SK-N-SH treated with all-trans-retinoic acid at 6 μM for 48 hours (cell line): Measurements from ENCODE around the gene SEBOX.

Source experiments
- ATAC-seq: fragments of 200-7000 bp; cut with Tn5 transposase; 3 replicates; pipeline ENCODE4 v1.9.1; 2020; ENCODE audit warnings: mild to moderate bottlenecking, moderate library complexity
- ARNTL ChIP-seq: fragments of 450-650 bp; formaldehyde crosslinking; IDR thresholded peaks from 2 replicates; pipeline ENCODE4 v1.5.0; 2020; ENCODE audit warnings: low read depth, mild to moderate bottlenecking, moderate library complexity, borderline replicate concordance
- BACH2 ChIP-seq: fragments of 250-450 bp; sonication (Bioruptor Pico); IDR thresholded peaks from 2 replicates; pipeline ENCODE4 v1.9.0; 2021; ENCODE audit warnings: mild to moderate bottlenecking, borderline replicate concordance
- CSDC2 ChIP-seq: fragments of 250-450 bp; sonication (Bioruptor Pico); IDR thresholded peaks from 2 replicates; pipeline ENCODE4 v1.5.0; 2020; ENCODE audit warnings: mild to moderate bottlenecking, moderate library complexity
- ESRRG ChIP-seq: fragments of 250-450 bp; sonication (Bioruptor Pico); IDR thresholded peaks from 2 replicates; pipeline ENCODE4 v1.6.1; 2021; ENCODE audit warnings: mild to moderate bottlenecking
- GLIS3 ChIP-seq: fragments of 250-450 bp; sonication (Bioruptor Pico); IDR thresholded peaks from 2 replicates; pipeline ENCODE4 v1.5.0; 2020; ENCODE audit warnings: mild to moderate bottlenecking, moderate library complexity
- ISL1 ChIP-seq: fragments of 250-450 bp; sonication (Bioruptor Pico); IDR thresholded peaks from 2 replicates; pipeline ENCODE4 v2.1.2; 2022; ENCODE audit warnings: mild to moderate bottlenecking, moderate library complexity
- OSR1 ChIP-seq: fragments of 250-450 bp; sonication (Bioruptor Pico); IDR thresholded peaks from 2 replicates; pipeline ENCODE4 v1.8.0; 2022; ENCODE audit warnings: moderate library complexity, mild to moderate bottlenecking, inconsistent platforms
- PATZ1 ChIP-seq: fragments of 250-450 bp; sonication (Bioruptor Pico); IDR thresholded peaks from 2 replicates; pipeline ENCODE4 v1.8.0; 2020; ENCODE audit warnings: mild to moderate bottlenecking, moderate library complexity, borderline replicate concordance
- PPARA ChIP-seq: fragments of 250-450 bp; sonication (Bioruptor Pico); IDR thresholded peaks from 2 replicates; pipeline ENCODE4 v1.5.0; 2020; ENCODE audit warnings: mild to moderate bottlenecking, borderline replicate concordance
- RARB ChIP-seq: fragments of 250-450 bp; sonication (Bioruptor Pico); IDR thresholded peaks from 2 replicates; pipeline ENCODE4 v1.8.0; 2021; ENCODE audit warnings: mild to moderate bottlenecking, moderate library complexity
- SNAI2 ChIP-seq: fragments of 250-450 bp; sonication (Bioruptor Pico); IDR thresholded peaks from 2 replicates; pipeline ENCODE4 v1.5.0; 2020; ENCODE audit warnings: mild to moderate bottlenecking, moderate library complexity
- TCF4 ChIP-seq: fragments of 250-450 bp; sonication (Bioruptor Pico); IDR thresholded peaks from 2 replicates; pipeline ENCODE4 v1.8.0; 2021; ENCODE audit warnings: mild to moderate bottlenecking, moderate library complexity, borderline replicate concordance
- TOX ChIP-seq: fragments of 250-450 bp; sonication (Bioruptor Pico); IDR thresholded peaks from 2 replicates; pipeline ENCODE4 v1.8.0; 2021; ENCODE audit warnings: mild to moderate bottlenecking, moderate library complexity, borderline replicate concordance
- ZC3H10 ChIP-seq: fragments of 250-450 bp; sonication (Bioruptor Pico); IDR thresholded peaks from 2 replicates; pipeline ENCODE4 v1.5.1; 2021; ENCODE audit warnings: mild to moderate bottlenecking, moderate library complexity
- ZFP3 ChIP-seq: fragments of 250-450 bp; sonication (Bioruptor Pico); IDR thresholded peaks from 2 replicates; pipeline ENCODE4 v1.5.0; 2020; ENCODE audit warnings: mild to moderate bottlenecking, moderate library complexity
- ZFP30 ChIP-seq: fragments of 450-650 bp; formaldehyde crosslinking; IDR thresholded peaks from 2 replicates; pipeline ENCODE4 v1.5.0; 2022; ENCODE audit warnings: mild to moderate bottlenecking, moderate library complexity
- ZNF565 ChIP-seq: fragments of 450-650 bp; formaldehyde crosslinking; conservative IDR thresholded peaks from 2 replicates; pipeline ENCODE4 v1.5.0; 2020; ENCODE audit warnings: low read depth, mild to moderate bottlenecking, moderate library complexity
- ZNF70 ChIP-seq: fragments of 450-650 bp; formaldehyde crosslinking; IDR thresholded peaks from 2 replicates; pipeline ENCODE4 v1.5.0; 2020; ENCODE audit warnings: mild to moderate bottlenecking, moderate library complexity
- ZNF8 ChIP-seq: fragments of 450-650 bp; formaldehyde crosslinking; IDR thresholded peaks from 2 replicates; pipeline ENCODE4 v1.5.0; 2020; ENCODE audit warnings: mild to moderate bottlenecking, moderate library complexity
- TF ChIP-seq, protein P1 (sequence below): fragments of 250-450 bp; sonication (Bioruptor Pico); IDR thresholded peaks from 2 replicates; pipeline ENCODE4 v1.5.1; 2020; ENCODE audit warnings: low read depth, mild to moderate bottlenecking, moderate library complexity
- TF ChIP-seq, protein P2 (sequence below): fragments of 250-450 bp; sonication (Bioruptor Pico); IDR thresholded peaks from 2 replicates; pipeline ENCODE4 v1.8.0; 2021; ENCODE audit warnings: low read depth, mild to moderate bottlenecking, moderate library complexity, borderline replicate concordance
- TF ChIP-seq, protein P3 (sequence below): fragments of 250-450 bp; sonication (Bioruptor Pico); IDR thresholded peaks from 2 replicates; pipeline ENCODE4 v1.5.0; 2020; ENCODE audit warnings: mild to moderate bottlenecking, moderate library complexity

SEBOX gene

DNA sequence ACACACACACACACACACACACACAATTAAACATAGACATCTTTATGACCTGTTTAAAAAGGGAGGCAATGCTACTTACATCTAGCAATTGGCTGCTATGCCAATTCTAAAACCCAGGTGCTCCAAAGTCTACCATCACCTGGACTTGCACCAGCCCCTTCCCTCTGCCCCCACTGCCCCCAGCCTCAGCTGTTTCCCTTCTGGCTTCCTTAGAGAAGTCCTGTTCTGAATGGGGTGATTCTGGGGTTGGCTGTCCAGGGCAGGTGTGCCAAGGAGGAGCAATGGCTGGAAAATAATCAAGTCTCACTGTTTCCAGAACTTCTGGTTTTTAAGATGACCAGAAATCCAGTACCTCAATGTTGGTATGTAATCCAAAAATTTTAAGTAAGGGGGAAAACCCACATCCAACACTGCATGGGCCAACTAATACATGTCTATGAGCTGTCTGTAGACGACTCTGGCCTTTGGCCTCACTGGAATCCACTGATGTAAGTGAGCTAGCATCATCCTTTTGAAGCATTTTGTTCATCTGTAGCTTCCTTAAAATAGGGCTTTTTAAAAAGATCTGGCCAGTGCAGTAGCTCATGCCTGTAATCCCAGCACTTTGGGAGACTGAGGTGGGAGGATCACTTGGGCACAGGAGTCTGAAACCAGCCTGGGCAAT lies 31.8 kb downstream of the SEBOX start:
- TF ChIP-seq OSR1 (CRISPR knock-in tag) (no peak), ISL1 (CRISPR knock-in tag) (no peak), ZNF8 (CRISPR knock-in tag) (no peak), ARNTL (CRISPR knock-in tag) (no peak), TOX (CRISPR knock-in tag) (no peak), SNAI2 (CRISPR knock-in tag) (no peak), ZFP30 (CRISPR knock-in tag) (no peak), ZFP3 (no peak), CSDC2 (CRISPR knock-in tag) (no peak), ZC3H10 (no peak), ZNF565 (CRISPR knock-in tag) (no peak), BACH2 (CRISPR knock-in tag) (no peak), PATZ1 (CRISPR knock-in tag) (no peak), ZNF70 (CRISPR knock-in tag) (no peak)
- TF ChIP-seq, protein P1, sequence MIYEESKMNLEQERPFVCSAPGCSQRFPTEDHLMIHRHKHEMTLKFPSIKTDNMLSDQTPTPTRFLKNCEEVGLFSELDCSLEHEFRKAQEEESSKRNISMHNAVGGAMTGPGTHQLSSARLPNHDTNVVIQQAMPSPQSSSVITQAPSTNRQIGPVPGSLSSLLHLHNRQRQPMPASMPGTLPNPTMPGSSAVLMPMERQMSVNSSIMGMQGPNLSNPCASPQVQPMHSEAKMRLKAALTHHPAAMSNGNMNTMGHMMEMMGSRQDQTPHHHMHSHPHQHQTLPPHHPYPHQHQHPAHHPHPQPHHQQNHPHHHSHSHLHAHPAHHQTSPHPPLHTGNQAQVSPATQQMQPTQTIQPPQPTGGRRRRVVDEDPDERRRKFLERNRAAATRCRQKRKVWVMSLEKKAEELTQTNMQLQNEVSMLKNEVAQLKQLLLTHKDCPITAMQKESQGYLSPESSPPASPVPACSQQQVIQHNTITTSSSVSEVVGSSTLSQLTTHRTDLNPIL, result no peak
- TF ChIP-seq, protein P2, sequence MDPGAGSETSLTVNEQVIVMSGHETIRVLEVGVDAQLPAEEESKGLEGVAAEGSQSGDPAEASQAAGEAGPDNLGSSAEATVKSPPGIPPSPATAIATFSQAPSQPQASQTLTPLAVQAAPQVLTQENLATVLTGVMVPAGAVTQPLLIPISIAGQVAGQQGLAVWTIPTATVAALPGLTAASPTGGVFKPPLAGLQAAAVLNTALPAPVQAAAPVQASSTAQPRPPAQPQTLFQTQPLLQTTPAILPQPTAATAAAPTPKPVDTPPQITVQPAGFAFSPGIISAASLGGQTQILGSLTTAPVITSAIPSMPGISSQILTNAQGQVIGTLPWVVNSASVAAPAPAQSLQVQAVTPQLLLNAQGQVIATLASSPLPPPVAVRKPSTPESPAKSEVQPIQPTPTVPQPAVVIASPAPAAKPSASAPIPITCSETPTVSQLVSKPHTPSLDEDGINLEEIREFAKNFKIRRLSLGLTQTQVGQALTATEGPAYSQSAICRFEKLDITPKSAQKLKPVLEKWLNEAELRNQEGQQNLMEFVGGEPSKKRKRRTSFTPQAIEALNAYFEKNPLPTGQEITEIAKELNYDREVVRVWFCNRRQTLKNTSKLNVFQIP, result no peak
- TF ChIP-seq, protein P3, sequence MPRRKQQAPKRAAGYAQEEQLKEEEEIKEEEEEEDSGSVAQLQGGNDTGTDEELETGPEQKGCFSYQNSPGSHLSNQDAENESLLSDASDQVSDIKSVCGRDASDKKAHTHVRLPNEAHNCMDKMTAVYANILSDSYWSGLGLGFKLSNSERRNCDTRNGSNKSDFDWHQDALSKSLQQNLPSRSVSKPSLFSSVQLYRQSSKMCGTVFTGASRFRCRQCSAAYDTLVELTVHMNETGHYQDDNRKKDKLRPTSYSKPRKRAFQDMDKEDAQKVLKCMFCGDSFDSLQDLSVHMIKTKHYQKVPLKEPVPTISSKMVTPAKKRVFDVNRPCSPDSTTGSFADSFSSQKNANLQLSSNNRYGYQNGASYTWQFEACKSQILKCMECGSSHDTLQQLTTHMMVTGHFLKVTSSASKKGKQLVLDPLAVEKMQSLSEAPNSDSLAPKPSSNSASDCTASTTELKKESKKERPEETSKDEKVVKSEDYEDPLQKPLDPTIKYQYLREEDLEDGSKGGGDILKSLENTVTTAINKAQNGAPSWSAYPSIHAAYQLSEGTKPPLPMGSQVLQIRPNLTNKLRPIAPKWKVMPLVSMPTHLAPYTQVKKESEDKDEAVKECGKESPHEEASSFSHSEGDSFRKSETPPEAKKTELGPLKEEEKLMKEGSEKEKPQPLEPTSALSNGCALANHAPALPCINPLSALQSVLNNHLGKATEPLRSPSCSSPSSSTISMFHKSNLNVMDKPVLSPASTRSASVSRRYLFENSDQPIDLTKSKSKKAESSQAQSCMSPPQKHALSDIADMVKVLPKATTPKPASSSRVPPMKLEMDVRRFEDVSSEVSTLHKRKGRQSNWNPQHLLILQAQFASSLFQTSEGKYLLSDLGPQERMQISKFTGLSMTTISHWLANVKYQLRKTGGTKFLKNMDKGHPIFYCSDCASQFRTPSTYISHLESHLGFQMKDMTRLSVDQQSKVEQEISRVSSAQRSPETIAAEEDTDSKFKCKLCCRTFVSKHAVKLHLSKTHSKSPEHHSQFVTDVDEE (CRISPR knock-in tag), result no peak
- no peak for ATAC-seq

DNA sequence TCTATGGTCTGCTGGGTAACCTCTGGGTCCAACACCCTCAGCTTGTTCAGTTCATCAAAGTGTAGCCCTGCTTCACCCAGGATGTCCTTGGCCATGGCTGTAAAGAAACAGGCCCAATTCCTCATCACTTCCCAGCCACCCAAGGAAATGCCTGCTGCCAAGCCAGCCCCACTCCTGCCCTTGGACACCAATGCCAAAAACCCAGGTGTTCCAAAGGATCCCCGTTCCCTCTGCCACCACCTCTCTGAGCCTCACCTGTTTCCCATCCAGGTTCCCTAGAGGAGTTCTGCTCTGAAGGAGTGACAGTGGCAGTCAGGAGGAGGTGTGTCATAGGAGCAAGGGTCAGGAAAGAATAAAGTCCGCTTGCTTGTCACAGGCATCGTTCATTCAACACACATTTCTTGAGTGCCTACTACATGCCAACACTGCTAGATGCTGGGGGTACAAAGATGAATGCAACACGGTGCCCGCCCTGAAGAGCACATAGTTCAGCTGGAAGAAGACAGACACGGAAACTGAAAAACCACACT lies 33.0 kb downstream of the SEBOX start:
- TF ChIP-seq ZNF8 (CRISPR knock-in tag), result no peak
- TF ChIP-seq, protein P1, result no peak
- no peak for TF ChIP-seq ESRRG (CRISPR knock-in tag)
- TF ChIP-seq TOX (CRISPR knock-in tag), result no peak
- no peak for TF ChIP-seq PATZ1 (CRISPR knock-in tag)
- no peak for TF ChIP-seq ZFP3
- TF ChIP-seq ISL1 (CRISPR knock-in tag), result no peak
- TF ChIP-seq, protein P2, result no peak
- TF ChIP-seq BACH2 (CRISPR knock-in tag), result no peak
- no peak for TF ChIP-seq CSDC2 (CRISPR knock-in tag)
- no peak for TF ChIP-seq SNAI2 (CRISPR knock-in tag)
- TF ChIP-seq ZNF565 (CRISPR knock-in tag), result no peak
- no peak for TF ChIP-seq RARB
- no peak for TF ChIP-seq ARNTL (CRISPR knock-in tag)
- TF ChIP-seq PPARA (CRISPR knock-in tag), result no peak
- TF ChIP-seq ZFP30 (CRISPR knock-in tag), result no peak
- TF ChIP-seq GLIS3 (CRISPR knock-in tag), result no peak
- TF ChIP-seq ZC3H10, result no peak
- no peak for TF ChIP-seq TCF4 (CRISPR knock-in tag)
- no peak for ATAC-seq
